B cell (primary cell): ENCODE data around the gene TRMT61A. TPM values are rescaled to one million over a fixed set of nuclear protein-coding genes. Genes with fewer than 3 reads are reported as not detected.

Experiments
- ATAC-seq: fragments of 200-7000 bp; cut with Tn5 transposase; one replicate; pipeline ENCODE4 v1.10.0; 2021; ENCODE audit warnings: low read depth, mild to moderate bottlenecking, moderate number of reproducible peaks, moderate library complexity
- CTCF ChIA-PET: fragments of 350-600 bp; sonication (Branson Sonifier 250); formaldehyde crosslinking; loops from one replicate; lab custom pipeline; 2021; ENCODE audit warnings: antibody characterized with exemption, inconsistent platforms; lab: Charles Lee
- POLR2A ChIA-PET: fragments of 350-600 bp; sonication (Branson Sonifier 250); formaldehyde crosslinking; loops from one replicate; lab custom pipeline; 2021; ENCODE audit warnings: antibody characterized with exemption; lab: Charles Lee
- DNase-seq: peaks from one replicate; pipeline ENCODE4 v3.0.0; 2013
- H2AFZ ChIP-seq: 2 replicates; pipeline ENCODE4 v1.6.1; 2012; ENCODE audit warnings: mild to moderate bottlenecking, low read depth, low read length; ENCODE audit not compliant: insufficient read depth, poor library complexity, severe bottlenecking
- H3K27ac ChIP-seq, 2 donors: 1 replicate in 1 of 2; 2 replicates in 1 of 2; pipeline ENCODE4 v1.5.1; 2012 to 2013; ENCODE audit warnings: low read length in 2 of 2, mild to moderate bottlenecking in 2 of 2, moderate library complexity in 1 of 2
- H3K27me3 ChIP-seq, 4 experiments: fragments of 200-600 bp in 1 of 4; sonication (generic) in 1 of 4; replicated peaks in 1 of 4; 1 replicate in 2 of 4; 2 replicates in 2 of 4; pipeline versions ENCODE4 v1.6.1 to v1.7.0; 2013 to 2016; ENCODE audit warnings: low read length in 3 of 4, mild to moderate bottlenecking in 2 of 4, mixed read lengths in 1 of 4, moderate library complexity in 1 of 4; ENCODE audit not compliant: insufficient read depth in 4 of 4, control insufficient read depth in 3 of 4; ENCODE audit errors: control extremely low read depth in 1 of 4
- H3K36me3 ChIP-seq, 2 experiments: replicated peaks in 1 of 2; 1 replicate in 1 of 2; 2 replicates in 1 of 2; pipeline versions ENCODE4 v1.6.1 to v1.7.1; 2013; ENCODE audit warnings: low read length in 1 of 2; ENCODE audit not compliant: insufficient read depth in 2 of 2, control insufficient read depth in 1 of 2; ENCODE audit errors: control extremely low read depth in 1 of 2, extremely low read depth in 1 of 2
- H3K4me1 ChIP-seq, 2 donors: fragments of 200-600 bp in 1 of 2; sonication (generic) in 1 of 2; 1 replicate in 1 of 2; 2 replicates in 1 of 2; pipeline versions ENCODE4 v1.5.1 to v1.6.1; 2013 to 2017; ENCODE audit warnings: low read length in 2 of 2; ENCODE audit not compliant: control insufficient read depth in 2 of 2, insufficient read depth in 2 of 2
- H3K4me2 ChIP-seq: replicated peaks from 2 replicates; pipeline ENCODE3; 2012; ENCODE audit warnings: mild to moderate bottlenecking, low read depth, low read length; ENCODE audit not compliant: poor library complexity, severe bottlenecking
- H3K4me3 ChIP-seq, 5 experiments: fragments of 200-600 bp in 1 of 5; sonication (generic) in 1 of 5; 1 replicate in 3 of 5; 2 replicates in 2 of 5; pipeline versions ENCODE4 v1.5.1 to v1.7.0; 2011 to 2016; ENCODE audit warnings: low read length in 4 of 5, mild to moderate bottlenecking in 4 of 5, low read depth in 2 of 5, control low read depth in 1 of 5, moderate library complexity in 1 of 5; ENCODE audit not compliant: insufficient read depth in 1 of 5; ENCODE audit errors: control extremely low read depth in 1 of 5, extremely low read depth in 1 of 5
- H3K79me2 ChIP-seq: fragments of 200-600 bp; sonication (generic); one replicate; pipeline ENCODE4 v1.6.0; 2016; ENCODE audit warnings: low read length; ENCODE audit not compliant: control insufficient read depth, insufficient read depth
- H3K9ac ChIP-seq: fragments of 200-600 bp; sonication (generic); 2 replicates; pipeline ENCODE4 v1.6.1; 2017; ENCODE audit warnings: mild to moderate bottlenecking, low read length, moderate library complexity
- H3K9me3 ChIP-seq, 3 donors: one replicate each; pipeline versions ENCODE4 v1.6.1 to v1.7.1; 2013; ENCODE audit warnings: low read length in 2 of 3; ENCODE audit not compliant: control insufficient read depth in 2 of 3, insufficient read depth in 1 of 3; ENCODE audit errors: control extremely low read depth in 1 of 3
- H4K20me1 ChIP-seq: 2 replicates; pipeline ENCODE4 v1.6.0; 2012; ENCODE audit warnings: mild to moderate bottlenecking, low read length; ENCODE audit not compliant: insufficient read depth, control insufficient read depth, poor library complexity, severe bottlenecking
- H3K27ac Mint-ChIP-seq: one replicate; pipeline ENCODE4 v1.8.0; 2021; ENCODE audit warnings: mixed read lengths
- H3K27me3 Mint-ChIP-seq: one replicate; pipeline ENCODE4 v1.8.0; 2021; ENCODE audit warnings: mixed read lengths
- H3K4me1 Mint-ChIP-seq: one replicate; pipeline ENCODE4 v1.8.0; 2021; ENCODE audit warnings: mixed read lengths
- H3K4me3 Mint-ChIP-seq: one replicate; pipeline ENCODE4 v1.8.0; 2021; ENCODE audit warnings: mixed read lengths
- H3K9me3 Mint-ChIP-seq: one replicate; pipeline ENCODE4 v1.8.0; 2022; ENCODE audit warnings: mixed read lengths; ENCODE audit not compliant: insufficient read depth
- CTCF ChIP-seq: fragments of 200-600 bp; IDR thresholded peaks from one replicate; pipeline ENCODE4 v1.8.0; 2022; ENCODE audit warnings: antibody characterized with exemption, mild to moderate bottlenecking
- EZH2 ChIP-seq: IDR thresholded peaks from 2 replicates; pipeline ENCODE4 v1.6.1; 2012; ENCODE audit warnings: borderline replicate concordance, low read depth, mild to moderate bottlenecking, moderate library complexity, low read length; ENCODE audit not compliant: insufficient read depth, poor library complexity, severe bottlenecking
- WGBS: methylation state at CpG from one replicate; pipeline ENCODE4 v1.1.5; 2013; ENCODE audit warnings: missing lambda C conversion rate; ENCODE audit not compliant: insufficient coverage; 5-methylcytosine and 5-hydroxymethylcytosine counted together
- intact Hi-C: fragments of 100-400 bp; cut with micrococcal nuclease; formaldehyde crosslinking; loops from one replicate; pipeline ENCODE4 v1.10.0; 2022
- polyA plus RNA-seq: library from polyadenylated mRNA; depleted of rRNA; stranded (reverse); fragments of >200 nt; gene quantifications from 2 replicates; pipeline ENCODE4 v1.2.3, GENCODE V29; 2012
- total RNA-seq, 2 donors: library from RNA; stranded (reverse); fragments of 120-200 nt in 1 of 2; gene quantifications; 1 replicate in 1 of 2; 2 replicates in 1 of 2; pipeline versions ENCODE4 v1.2.3 to v1.2.4, GENCODE V29; 2013 to 2022

TRMT61A gene
- total and polyA plus RNA-seq, 2 donors (not counting 1 experiment from before 2014, with no cell fraction given), result 9.5 to 18.4 TPM

GRCh38 chr14:103507751-103508150 lies 21.2 kb upstream of the TRMT61A start:
- TF ChIP-seq EZH2 (no peak), CTCF (no peak)
- intact Hi-C loops, result no loop called here
- no peaks in the 10 kb centered on the region for H3K27me3 Mint-ChIP-seq
- Histone ChIP-seq H3K4me2 (no peak overlapping the region), H3K9me3 (no peaks in the 10 kb centered on the region), H3K27ac (no peak overlapping the region), H3K9ac (no peak overlapping the region), H2AFZ (no peak overlapping the region), H4K20me1 (no peaks in the 10 kb centered on the region), H3K4me3 (no peak overlapping the region), H3K79me2 (no peaks in the 10 kb centered on the region), H3K36me3 (peaks cover 0 to 30% of the 10 kb centered on the region in 2 experiments), H3K4me1 (no peaks in the 10 kb centered on the region), H3K27me3 (no peaks in the 10 kb centered on the region)
- no peaks in the 10 kb centered on the region for H3K4me1 Mint-ChIP-seq
- no peaks in the 10 kb centered on the region for H3K9me3 Mint-ChIP-seq
- ChIA-PET POLR2A (no interaction called here), CTCF (interaction anchor here (0.6 kb wide), 1 partner anchor 117 kb away, joined by 4 read pairs; no protein-coding TSS in a partner anchor)
- ATAC-seq (no peak), DNase-seq (no peak)
- no peak overlapping the region for H3K27ac Mint-ChIP-seq
- WGBS, result 32% methylated on average over 2 of the region's 3 CpGs
- no peak overlapping the region for H3K4me3 Mint-ChIP-seq

- H3K4me2 ChIP-seq, result no peak overlapping the region
- H3K4me1 ChIP-seq, result no peaks in the 10 kb centered on the region
- H3K9me3 Mint-ChIP-seq, result no peaks in the 10 kb centered on the region
- peaks cover 0 to 20% of the 10 kb centered on the region in 2 experiments for H3K36me3 ChIP-seq
- no peaks in the 10 kb centered on the region for H3K9me3 ChIP-seq
- no peak overlapping the region for H3K27ac ChIP-seq
- POLR2A ChIA-PET, result no interaction called here
- H3K4me3 Mint-ChIP-seq, result no peak overlapping the region
- no peak overlapping the region for H3K9ac ChIP-seq
- H2AFZ ChIP-seq, result no peak overlapping the region
- no peak overlapping the region for H3K4me3 ChIP-seq
- H3K27me3 ChIP-seq, result no peaks in the 10 kb centered on the region
- no peaks in the 10 kb centered on the region for H3K4me1 Mint-ChIP-seq
- TF ChIP-seq CTCF (no peak), EZH2 (no peak)
- H3K27ac Mint-ChIP-seq, result peak overlapping the region; percentile 2
- H3K79me2 ChIP-seq, result no peaks in the 10 kb centered on the region
- intact Hi-C loops, result no loop called here
- DNase-seq (no peak), ATAC-seq (no peak)
- CTCF ChIA-PET, result interaction anchor here (0.8 to 3.3 kb wide), 3 partner anchors 9 to 38 kb away, joined by 3 to 15 read pairs (median 6); no protein-coding TSS in a partner anchor
- H4K20me1 ChIP-seq, result no peaks in the 10 kb centered on the region
- WGBS, result 89% methylated on average over 15 of the region's 16 CpGs
- H3K27me3 Mint-ChIP-seq, result no peaks in the 10 kb centered on the region
Observed at GRCh38 chr14:103508521-103509329, 20.3 kb upstream of the TRMT61A start.
